Caki2 (cell line): ENCODE measurements around the gene GRK2. TPM values are rescaled to one million over a fixed set of nuclear protein-coding genes. Genes with fewer than 3 reads are reported as not detected.

Source experiments
- DNase-seq: peaks from one replicate; pipeline ENCODE4 v3.0.0-alpha.2; 2015; ENCODE audit warnings: low read depth
- in situ Hi-C: cut with HindIII; loops from 2 replicates; pipeline ENCODE4 v1.10.0; 2016; ENCODE audit warnings: low sequenced_read_pairs, low pct_unique_long_range_greater_than_20kb, mixed read lengths
- total RNA-seq: library from RNA; depleted of rRNA; stranded (reverse); fragments of >200 nt; shearing (Covaris generic); gene quantifications from 2 replicates; pipeline ENCODE4 v1.2.3, GENCODE V29; 2014; ENCODE audit warnings: low replicate concordance

GRK2 gene
- total RNA-seq, 1 experiment from 2014 or later, result 37.1 TPM

- DNase-seq, result no peak
- in situ Hi-C loops, result no loop called here
Observed at GRCh38 chr11:67303835-67304411, 37.6 kb downstream of the GRK2 start.

- in situ Hi-C loops, result no loop called here
- no peak for DNase-seq
Observed at GRCh38 chr11:67304511-67305113, 38.3 kb downstream of the GRK2 start.

GRCh38 chr11:67306769-67307544, 40.7 kb downstream of the GRK2 start:
- in situ Hi-C loops, result no loop called here
- DNase-seq, result no peak

GRCh38 chr11:67307545-67308001, 41.3 kb downstream of the GRK2 start:
- in situ Hi-C loops, result no loop called here
- no peak for DNase-seq

GRCh38 chr11:67308031-67308866, 42.0 kb downstream of the GRK2 start:
- in situ Hi-C loops, result no loop called here
- no peak for DNase-seq

- DNase-seq, result no peak
- in situ Hi-C loops, result no loop called here
Observed at GRCh38 chr11:67309166-67309565, 42.9 kb downstream of the GRK2 start.

- in situ Hi-C loops, result no loop called here
- no peak for DNase-seq
Observed at GRCh38 chr11:67309661-67310061, 43.4 kb downstream of the GRK2 start.

- no peak for DNase-seq
- in situ Hi-C loops, result no loop called here
Observed at GRCh38 chr11:67310246-67311050, 44.2 kb downstream of the GRK2 start.

GRCh38 chr11:67311051-67311555, 44.8 kb downstream of the GRK2 start:
- no peak for DNase-seq
- in situ Hi-C loops, result no loop called here

GRCh38 chr11:67311556-67312082, 45.3 kb downstream of the GRK2 start:
- DNase-seq, result no peak
- in situ Hi-C loops, result no loop called here

- DNase-seq, result no peak
- in situ Hi-C loops, result no loop called here
Observed at GRCh38 chr11:67312187-67313021, 46.1 kb downstream of the GRK2 start.

- in situ Hi-C loops, result no loop called here
- DNase-seq, result no peak
Observed at GRCh38 chr11:67313125-67313890, 47.0 kb downstream of the GRK2 start.

- in situ Hi-C loops, result no loop called here
- DNase-seq, result no peak
Observed at GRCh38 chr11:67314218-67314617, 47.9 kb downstream of the GRK2 start.

- in situ Hi-C loops, result no loop called here
- no peak for DNase-seq
Observed at GRCh38 chr11:67315325-67315909, 49.1 kb downstream of the GRK2 start.

- in situ Hi-C loops, result no loop called here
- DNase-seq, result no peak
Observed at GRCh38 chr11:67316882-67317204, 50.6 kb downstream of the GRK2 start.
